Sigmoid colon (tissue), 7 donors: ENCODE results near the gene APBB2. TPM values are rescaled to one million over a fixed set of nuclear protein-coding genes. Genes with fewer than 3 reads are reported as not detected.

ENCODE experiments used
- DNase-seq: peaks from one replicate; pipeline ENCODE4 v3.0.0-alpha.2; 2019
- H3K27ac ChIP-seq, 4 donors: fragments of 200-600 bp; sonication (generic); one replicate each; pipeline ENCODE4 v1.5.1; 2016 to 2019; ENCODE audit warnings: mild to moderate bottlenecking in 1 of 4
- H3K27me3 ChIP-seq, 3 donors: fragments of 200-600 bp; sonication (generic); one replicate each; pipeline ENCODE4 v1.5.1; 2019; ENCODE audit warnings: mild to moderate bottlenecking in 1 of 3
- H3K36me3 ChIP-seq, 4 donors: fragments of 200-600 bp; sonication (generic); one replicate each; pipeline ENCODE4 v1.5.1; 2016 to 2019
- H3K4me1 ChIP-seq, 4 donors: fragments of 200-600 bp; sonication (generic); one replicate each; pipeline ENCODE4 v1.5.1; 2017 to 2019
- H3K4me3 ChIP-seq, 4 donors: fragments of 200-600 bp; sonication (generic); one replicate each; pipeline ENCODE4 v1.5.1; 2017 to 2019; ENCODE audit warnings: mild to moderate bottlenecking in 2 of 4, moderate library complexity in 1 of 4
- H3K9me3 ChIP-seq, 4 donors: fragments of 200-600 bp in 3 of 4; sonication (generic) in 3 of 4; one replicate each; pipeline versions ENCODE4 v1.5.1 to v1.6.1; 2013 to 2019
- EP300 ChIP-seq, 4 donors: sonication (generic); formaldehyde crosslinking; IDR thresholded peaks; one replicate each; pipeline ENCODE4 v1.6.1; 2017; ENCODE audit warnings: antibody characterized with exemption in 4 of 4
- POLR2A ChIP-seq, 2 donors: fragments of 450-650 bp; IDR thresholded peaks; one replicate each; pipeline ENCODE4 v1.6.1; 2016; ENCODE audit warnings: antibody characterized with exemption in 2 of 2, mild to moderate bottlenecking in 2 of 2, moderate library complexity in 2 of 2
- POLR2AphosphoS5 ChIP-seq, 4 donors: sonication (generic); formaldehyde crosslinking; IDR thresholded peaks; one replicate each; pipeline ENCODE4 v1.6.1; 2017; ENCODE audit warnings: antibody characterized with exemption in 4 of 4
- WGBS, 2 donors: extraction: QIAGEN DNeasy Blood & Tissue Kit; methylation state at CpG; one replicate each; pipeline ENCODE4 v1.1.7; 2013; 5-methylcytosine and 5-hydroxymethylcytosine counted together
- intact Hi-C: fragments of 100-400 bp; cut with DNase I; formaldehyde crosslinking; loops from one replicate; pipeline ENCODE4 v1.15.1; 2023
- polyA plus RNA-seq, 3 donors: library from polyadenylated mRNA; stranded (reverse); fragments of 200-250 nt; gene quantifications; one replicate each; pipeline ENCODE4 v1.2.3, GENCODE V29; 2013
- total RNA-seq, 4 donors: library from RNA; depleted of rRNA; stranded (reverse); fragments of >200 nt; gene quantifications; one replicate each; pipeline ENCODE4 v1.1.0, GENCODE V29; 2016
- TF ChIP-seq, protein P1 (sequence below), 4 experiments: fragments of 450-650 bp in 3 of 4; fragments of 200-600 bp in 1 of 4; IDR thresholded peaks; one replicate each; pipeline ENCODE4 v1.5.1; 2016 to 2019; ENCODE audit warnings: antibody characterized with exemption in 4 of 4, mild to moderate bottlenecking in 3 of 4, moderate library complexity in 2 of 4
- donor health status: healthy with polysubstance abuse.
- donor health status: Bipolar disorder and iron deficiency.
- donor health status: healthy.

APBB2 gene
- total and polyA plus RNA-seq, 7 donors, result 7.8 to 108 (median 69.1) TPM

DNA sequence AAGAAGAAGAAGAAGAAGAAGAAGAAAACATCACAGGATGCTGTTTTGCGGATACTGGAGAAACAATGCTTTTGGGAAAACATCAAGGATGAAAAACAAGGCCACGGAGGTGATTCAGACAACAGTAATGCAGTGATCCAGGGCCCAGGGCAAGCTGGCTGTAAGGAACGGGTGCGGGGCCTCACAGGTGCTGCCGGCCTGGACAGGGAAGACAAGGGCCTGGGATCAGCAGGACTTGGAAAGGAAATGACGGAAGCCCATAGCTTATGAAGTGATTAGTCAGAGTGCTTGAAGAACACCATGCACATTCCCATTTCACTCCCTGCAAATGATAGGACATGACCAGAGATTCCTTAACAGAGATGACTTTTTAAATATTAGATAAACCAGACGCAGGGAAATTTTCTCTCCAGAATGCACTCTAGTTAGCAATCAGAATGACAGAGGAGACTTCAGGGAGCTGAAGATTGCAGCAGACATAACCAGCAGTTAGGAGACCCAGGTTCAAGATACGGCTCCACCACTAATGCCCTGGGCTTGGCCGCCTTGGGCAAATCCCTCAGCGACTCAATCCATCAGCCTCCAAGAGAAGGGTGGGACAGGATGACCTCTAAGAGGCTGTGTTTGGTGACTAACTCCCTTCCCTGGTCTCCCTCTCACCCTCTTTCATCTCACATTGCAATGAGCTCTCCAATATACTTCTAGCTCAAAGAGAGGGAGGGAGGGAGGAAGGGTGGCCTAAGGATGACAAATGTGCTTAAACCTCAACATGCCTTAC, 54.1 kb downstream of the APBB2 start:
- TF ChIP-seq, protein P1, sequence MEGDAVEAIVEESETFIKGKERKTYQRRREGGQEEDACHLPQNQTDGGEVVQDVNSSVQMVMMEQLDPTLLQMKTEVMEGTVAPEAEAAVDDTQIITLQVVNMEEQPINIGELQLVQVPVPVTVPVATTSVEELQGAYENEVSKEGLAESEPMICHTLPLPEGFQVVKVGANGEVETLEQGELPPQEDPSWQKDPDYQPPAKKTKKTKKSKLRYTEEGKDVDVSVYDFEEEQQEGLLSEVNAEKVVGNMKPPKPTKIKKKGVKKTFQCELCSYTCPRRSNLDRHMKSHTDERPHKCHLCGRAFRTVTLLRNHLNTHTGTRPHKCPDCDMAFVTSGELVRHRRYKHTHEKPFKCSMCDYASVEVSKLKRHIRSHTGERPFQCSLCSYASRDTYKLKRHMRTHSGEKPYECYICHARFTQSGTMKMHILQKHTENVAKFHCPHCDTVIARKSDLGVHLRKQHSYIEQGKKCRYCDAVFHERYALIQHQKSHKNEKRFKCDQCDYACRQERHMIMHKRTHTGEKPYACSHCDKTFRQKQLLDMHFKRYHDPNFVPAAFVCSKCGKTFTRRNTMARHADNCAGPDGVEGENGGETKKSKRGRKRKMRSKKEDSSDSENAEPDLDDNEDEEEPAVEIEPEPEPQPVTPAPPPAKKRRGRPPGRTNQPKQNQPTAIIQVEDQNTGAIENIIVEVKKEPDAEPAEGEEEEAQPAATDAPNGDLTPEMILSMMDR (IDR thresholded peaks at IDR 0.05), result no peak
- no peak for TF ChIP-seq POLR2AphosphoS5 (IDR thresholded peaks at IDR 0.05)
- TF ChIP-seq POLR2A (IDR thresholded peaks at IDR 0.05), result no peak
- no peak for TF ChIP-seq EP300 (IDR thresholded peaks at IDR 0.05)

DNA sequence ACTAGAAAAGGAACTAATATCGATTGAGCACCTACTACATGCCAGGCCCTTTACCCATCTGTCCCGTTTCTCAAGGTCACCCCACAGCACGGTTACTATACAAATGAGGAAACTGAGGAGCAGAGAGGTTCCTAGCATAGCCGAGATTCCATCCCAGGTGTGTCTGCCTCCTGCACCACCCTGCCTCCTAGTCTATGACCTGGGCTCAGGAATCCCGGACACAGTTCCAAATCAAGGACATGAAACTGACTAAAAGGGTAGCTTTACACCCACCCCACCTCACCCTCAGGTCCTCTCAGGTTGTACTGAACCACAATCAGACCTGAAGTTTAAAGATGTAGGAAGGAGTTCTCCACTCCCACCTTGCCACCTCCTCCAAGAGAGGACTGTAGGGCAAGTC, 55.6 kb downstream of the APBB2 start:
- DNase-seq, result no peak
- no peaks in the 10 kb centered on the region for H3K9me3 ChIP-seq
- 93 to 94% methylated on average over 5 of the region's 5 CpGs for WGBS, 2 donors

More for the DNA sequence above, 54.1 kb downstream of the APBB2 start:
- H3K27me3 ChIP-seq, result no peaks in the 10 kb centered on the region
- peak overlapping the region in 2 of 4 donors; percentile 24 to 53 for H3K27ac ChIP-seq
- H3K4me3 ChIP-seq, result no peak overlapping the region
- peaks cover 0 to 21% (median 18%) of the 10 kb centered on the region in 4 donors for H3K4me1 ChIP-seq
- DNase-seq, result no peak
- 92 to 95% methylated on average over 10 of the region's 10 CpGs for WGBS, 2 donors
- no peaks in the 10 kb centered on the region for H3K36me3 ChIP-seq
- H3K9me3 ChIP-seq, result no peaks in the 10 kb centered on the region
- intact Hi-C loops, result loop anchor here (5.0 kb wide), 1 partner anchor 37 kb away; no protein-coding TSS in a partner anchor

DNA sequence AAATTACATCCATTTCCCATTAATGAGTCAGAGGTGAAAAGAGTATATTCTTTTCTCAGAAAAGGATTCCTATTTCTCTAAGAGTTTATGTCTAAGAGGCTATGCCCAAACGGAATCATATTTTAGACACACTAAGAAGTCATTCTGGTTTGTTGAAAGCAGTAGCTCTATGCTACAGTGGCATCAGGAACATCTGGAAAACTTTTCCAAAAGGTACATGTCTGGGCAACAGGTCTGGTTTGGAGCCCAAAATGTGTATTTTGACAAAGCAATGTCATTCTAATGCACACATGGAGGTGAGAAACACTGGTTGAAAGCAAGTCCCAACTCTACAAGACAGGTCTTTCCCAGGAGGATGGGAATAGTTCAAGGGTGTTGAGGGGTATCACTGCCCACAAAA, 56.1 kb downstream of the APBB2 start:
- WGBS, 2 donors, result 88 to 94% methylated on average over 1 of the region's 1 CpG
- no peak overlapping the region for H3K4me3 ChIP-seq
- no peak for DNase-seq

More for the DNA sequence above, 55.6 kb downstream of the APBB2 start:
- intact Hi-C loops, result no loop called here
- no peaks in the 10 kb centered on the region for H3K36me3 ChIP-seq
- no peak overlapping the region for H3K4me3 ChIP-seq
- H3K27me3 ChIP-seq, result no peaks in the 10 kb centered on the region
- TF ChIP-seq POLR2AphosphoS5 (IDR thresholded peaks at IDR 0.05) (no peak), POLR2A (IDR thresholded peaks at IDR 0.05) (no peak), EP300 (IDR thresholded peaks at IDR 0.05) (no peak)
- TF ChIP-seq, protein P1 (IDR thresholded peaks at IDR 0.05), result no peak
- peaks cover 0 to 35% (median 26%) of the 10 kb centered on the region in 4 donors for H3K4me1 ChIP-seq
- no peak overlapping the region for H3K27ac ChIP-seq

DNA sequence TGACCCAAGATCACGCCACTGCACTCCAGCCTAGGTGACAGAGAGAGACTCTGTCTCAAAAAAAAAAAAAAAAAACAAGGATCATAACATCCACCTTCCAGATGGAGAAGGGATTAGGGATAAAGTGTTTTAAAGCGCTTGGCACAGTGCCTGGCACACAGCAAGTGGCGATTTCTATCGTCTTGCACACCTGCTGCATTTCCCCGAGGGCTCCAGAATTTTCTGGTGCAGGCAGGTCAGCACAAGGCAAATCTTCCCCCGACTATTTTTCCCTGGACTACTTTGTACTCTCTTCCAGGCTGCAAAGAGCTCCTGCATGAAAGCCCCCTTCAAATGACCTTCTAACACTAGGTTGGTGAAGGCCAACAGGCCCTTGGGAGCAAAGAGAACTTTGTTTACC, 57.3 kb downstream of the APBB2 start:
- 47 to 79% methylated on average over 6 of the region's 6 CpGs for WGBS, 2 donors
- no peak for TF ChIP-seq POLR2A (IDR thresholded peaks at IDR 0.05)
- TF ChIP-seq EP300 (IDR thresholded peaks at IDR 0.05), result no peak
- TF ChIP-seq, protein P1 (IDR thresholded peaks at IDR 0.05), result no peak
- TF ChIP-seq POLR2AphosphoS5 (IDR thresholded peaks at IDR 0.05), result no peak
- no peak for DNase-seq
- Histone ChIP-seq H3K36me3 (no peaks in the 10 kb centered on the region), H3K27me3 (no peaks in the 10 kb centered on the region), H3K4me1 (peaks cover 0 to 36% (median 26%) of the 10 kb centered on the region in 4 donors), H3K27ac (no peak overlapping the region), H3K9me3 (no peaks in the 10 kb centered on the region), H3K4me3 (no peak overlapping the region)
- intact Hi-C loops, result no loop called here

More for the DNA sequence above, 56.1 kb downstream of the APBB2 start:
- intact Hi-C loops, result no loop called here
- Histone ChIP-seq H3K4me1 (peaks cover 0 to 36% (median 26%) of the 10 kb centered on the region in 4 donors), H3K9me3 (no peaks in the 10 kb centered on the region), H3K27ac (no peak overlapping the region), H3K36me3 (no peaks in the 10 kb centered on the region), H3K27me3 (no peaks in the 10 kb centered on the region)
- TF ChIP-seq EP300 (IDR thresholded peaks at IDR 0.05), result no peak
- TF ChIP-seq POLR2A (IDR thresholded peaks at IDR 0.05), result no peak
- TF ChIP-seq POLR2AphosphoS5 (IDR thresholded peaks at IDR 0.05), result no peak
- TF ChIP-seq, protein P1 (IDR thresholded peaks at IDR 0.05), result no peak
